SK-N-MC (cell line): ENCODE data around the gene TUBA1A.
"Not testable (repeated sequence)": the region's sequence is repeated elsewhere in the genome, so short reads cannot be mapped to it uniquely, and the experiment has no call there.

Experiments used
- DNase-seq: peaks from one replicate; pipeline ENCODE4 v3.0.0-alpha.2; 2011; ENCODE audit warnings: low read depth, low spot score
- H3K27ac ChIP-seq: fragments of 200-600 bp; sonication (generic); 2 replicates; pipeline ENCODE4 v1.5.1; 2016; ENCODE audit warnings: mixed run types
- H3K36me3 ChIP-seq: fragments of 200-600 bp; sonication (generic); 2 replicates; pipeline ENCODE4 v1.6.1; 2017; ENCODE audit warnings: antibody characterized with exemption, low read length, mixed read lengths; ENCODE audit not compliant: insufficient read depth
- H3K4me3 ChIP-seq: fragments of 200-600 bp; sonication (generic); 2 replicates; pipeline ENCODE4 v1.5.1; 2016
- H3K9ac ChIP-seq: fragments of 200-600 bp; sonication (generic); 2 replicates; pipeline ENCODE4 v1.8.0; 2017; ENCODE audit warnings: mixed run types, mixed read lengths; ENCODE audit not compliant: insufficient read length
- H3K9me3 ChIP-seq: fragments of 200-600 bp; sonication (generic); 2 replicates; pipeline ENCODE4 v1.6.1; 2017; ENCODE audit warnings: low read depth, mild to moderate bottlenecking, antibody characterized with exemption, low read length, moderate library complexity, mixed read lengths
- EZH2 ChIP-seq: fragments of 200-600 bp; sonication (generic); IDR thresholded peaks from one replicate; pipeline ENCODE4 v1.6.1; 2017; ENCODE audit warnings: antibody characterized with exemption
- FOXP2 ChIP-seq: optimal IDR thresholded peaks from 2 replicates; pipeline ENCODE3; 2011; ENCODE audit warnings: mild to moderate bottlenecking, moderate library complexity; ENCODE audit not compliant: insufficient read depth; ENCODE audit errors: extremely low read length, control extremely low read depth
- POLR2AphosphoS5 ChIP-seq: IDR thresholded peaks from 2 replicates; pipeline ENCODE4 v1.6.1; 2012; ENCODE audit warnings: mild to moderate bottlenecking, low read depth, low read length, borderline replicate concordance

TUBA1A gene

GRCh38 chr12:49138999-49139398 lies 49.9 kb downstream of the TUBA1A start:
- Histone ChIP-seq H3K27ac (peak overlapping the region; percentile 65; the same call in 1 of the 2 replicates), H3K9me3 (no peaks in the 10 kb centered on the region), H3K4me3 (no peak overlapping the region), H3K36me3 (no peaks in the 10 kb centered on the region), H3K9ac (no peak overlapping the region)
- TF ChIP-seq EZH2 = no peak
- TF ChIP-seq POLR2AphosphoS5 = no peak
- TF ChIP-seq FOXP2 = no peak
- DNase-seq = no peak

GRCh38 chr12:49138587-49138986 lies 50.3 kb downstream of the TUBA1A start:
- Histone ChIP-seq H3K9ac (peak overlapping the region; percentile 26), H3K27ac (peak overlapping the region; percentile 65), H3K4me3 (peak overlapping the region; percentile 44), H3K36me3 (no peaks in the 10 kb centered on the region), H3K9me3 (no peaks in the 10 kb centered on the region)
- no peak for DNase-seq
- TF ChIP-seq POLR2AphosphoS5 (no peak), EZH2 (no peak), FOXP2 (no peak)

- Histone ChIP-seq H3K9me3 (no peaks in the 10 kb centered on the region), H3K36me3 (no peaks in the 10 kb centered on the region), H3K27ac (no peak overlapping the region), H3K4me3 (no peak overlapping the region), H3K9ac (no peak overlapping the region)
- no peak for TF ChIP-seq POLR2AphosphoS5
- no peak for TF ChIP-seq EZH2
- no peak for TF ChIP-seq FOXP2
- no peak for DNase-seq
These were observed 51.4 kb downstream of the TUBA1A start for GRCh38 chr12:49137476-49137875.

- not testable (repeated sequence) for H3K27ac ChIP-seq, H3K9ac ChIP-seq, H3K9me3 ChIP-seq, DNase-seq, H3K4me3 ChIP-seq, H3K36me3 ChIP-seq
These were observed 51.9 kb downstream of the TUBA1A start for GRCh38 chr12:49136997-49137396.
